SIG-M5 (cell line): ENCODE measurements around the gene SERPINB1.
"Not testable (repeated sequence)": the region's sequence is repeated elsewhere in the genome, so short reads cannot be mapped to it uniquely, and the experiment has no call there.

Experiments used
- DNase-seq: peaks from one replicate; lab custom pipeline; 2025; lab: John Stamatoyannopoulos, UW

SERPINB1 gene

DNA sequence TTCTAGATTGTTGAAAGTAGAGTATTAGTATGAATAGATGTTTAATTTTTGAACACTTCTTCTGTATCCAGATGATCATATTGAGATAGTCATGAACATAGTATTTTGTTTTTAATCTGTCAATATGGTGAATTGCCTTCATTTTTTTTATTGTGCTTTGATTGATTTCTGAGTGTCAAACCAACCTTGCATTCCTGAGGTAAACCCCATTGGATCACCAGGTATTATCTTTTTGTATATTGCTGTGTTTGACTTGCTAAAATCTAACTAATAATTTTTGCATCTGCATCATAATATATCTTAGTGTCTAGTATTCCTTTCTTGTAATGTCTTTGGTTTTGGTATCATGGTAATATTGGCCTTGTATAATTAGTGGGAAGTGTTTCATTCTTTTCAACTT lies 25.5 kb downstream of the SERPINB1 start:
- no peak for DNase-seq

DNA sequence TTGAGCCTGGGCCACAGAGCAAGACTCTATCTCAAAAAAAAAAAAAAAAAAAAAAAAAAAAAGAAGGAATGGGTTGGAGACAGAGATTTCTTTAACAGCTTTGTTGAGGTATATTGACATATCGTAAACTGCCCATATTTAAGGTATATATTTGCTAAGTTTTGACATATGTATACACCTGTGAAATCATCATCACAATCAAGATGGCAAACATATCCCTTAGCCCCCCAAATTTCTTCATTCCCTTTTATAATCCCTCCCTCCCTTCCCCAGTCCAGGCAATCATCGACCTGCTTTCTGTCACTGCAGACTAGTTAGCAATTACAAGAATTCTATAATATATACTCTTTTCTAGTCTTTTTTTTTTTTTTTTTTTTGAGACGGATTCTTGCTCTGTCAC lies 29.0 kb downstream of the SERPINB1 start:
- no peak for DNase-seq

DNA sequence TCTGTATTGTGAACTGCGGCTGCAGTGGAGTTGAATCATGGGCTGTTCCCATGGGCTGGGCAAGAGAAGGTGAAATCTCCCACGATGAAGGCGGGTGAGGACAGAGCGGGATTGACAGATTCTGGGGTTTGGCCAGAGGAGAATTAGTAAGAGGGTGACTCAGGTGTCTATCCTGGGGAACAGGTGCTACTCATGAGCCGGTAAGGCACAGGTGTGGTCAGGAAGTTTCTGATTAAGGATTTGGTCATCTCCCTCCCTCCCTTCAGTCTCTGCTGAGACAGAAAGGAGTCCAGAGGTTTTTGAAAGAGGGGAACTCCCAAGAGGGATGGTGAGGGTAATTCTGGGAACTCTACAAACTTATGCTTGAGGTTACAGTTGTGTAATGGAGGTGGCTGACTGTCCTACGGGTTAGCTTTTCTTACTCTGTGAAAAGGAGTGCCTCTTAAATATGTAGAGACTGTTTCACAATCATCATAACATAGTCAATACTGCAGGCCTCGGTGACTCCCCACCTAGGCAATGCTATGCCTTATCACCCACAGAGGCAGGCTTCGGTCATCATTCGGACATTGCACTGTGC lies 31.5 kb downstream of the SERPINB1 start:
- DNase-seq, result no peak

DNA sequence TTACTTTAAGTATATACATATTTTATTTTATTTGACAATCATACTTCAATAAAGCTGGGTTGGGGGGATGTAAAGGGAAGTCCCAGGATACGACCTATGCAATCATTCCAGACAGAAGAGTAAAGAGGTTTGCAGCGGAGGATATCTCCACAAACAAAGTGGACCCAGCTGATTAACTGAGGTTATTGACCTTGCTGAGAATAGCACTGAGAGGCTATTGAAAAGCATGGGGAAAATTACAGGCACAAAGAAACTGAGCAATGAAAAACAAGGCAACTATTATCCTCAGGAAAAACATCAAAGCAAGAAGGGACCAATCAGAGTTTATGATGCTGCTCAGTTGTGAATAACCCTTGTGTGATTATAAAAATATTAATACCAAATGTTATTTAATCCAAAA lies 32.6 kb downstream of the SERPINB1 start:
- DNase-seq, result no peak

DNA sequence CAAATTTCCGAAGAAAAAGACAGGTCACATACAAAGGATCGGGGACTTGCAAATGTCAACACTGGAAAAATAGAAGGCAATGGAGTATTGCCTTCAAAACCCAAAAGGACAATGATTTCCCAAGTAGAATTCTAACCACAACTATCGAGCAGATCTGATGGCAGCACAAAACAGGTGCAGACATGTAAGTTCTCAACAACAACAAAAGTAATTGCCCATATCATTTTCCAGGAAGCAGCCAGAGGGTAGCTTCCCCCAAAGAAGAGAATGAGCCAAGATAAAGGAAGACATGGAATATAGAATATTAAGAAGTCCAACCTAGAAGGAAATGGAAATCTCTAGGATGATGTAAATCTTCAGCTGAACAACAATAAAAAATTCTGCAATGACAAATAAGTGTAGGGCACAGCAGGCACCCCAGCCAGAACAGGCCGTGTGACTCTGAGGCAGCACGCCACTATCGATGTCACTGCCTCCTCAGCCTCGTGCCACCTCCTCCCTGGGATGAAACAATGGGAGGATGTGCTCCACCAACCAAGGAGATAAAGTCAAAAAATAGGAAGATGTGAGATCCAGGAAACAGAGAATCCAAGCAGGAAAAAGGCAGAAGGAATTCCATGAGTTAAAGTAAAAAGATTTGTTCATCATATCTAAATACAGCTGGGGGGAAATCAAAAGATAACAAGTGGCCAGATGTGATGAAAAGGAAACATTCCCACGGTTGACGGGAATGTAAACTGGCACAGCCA lies 34.1 kb downstream of the SERPINB1 start:
- DNase-seq, result no peak

DNA sequence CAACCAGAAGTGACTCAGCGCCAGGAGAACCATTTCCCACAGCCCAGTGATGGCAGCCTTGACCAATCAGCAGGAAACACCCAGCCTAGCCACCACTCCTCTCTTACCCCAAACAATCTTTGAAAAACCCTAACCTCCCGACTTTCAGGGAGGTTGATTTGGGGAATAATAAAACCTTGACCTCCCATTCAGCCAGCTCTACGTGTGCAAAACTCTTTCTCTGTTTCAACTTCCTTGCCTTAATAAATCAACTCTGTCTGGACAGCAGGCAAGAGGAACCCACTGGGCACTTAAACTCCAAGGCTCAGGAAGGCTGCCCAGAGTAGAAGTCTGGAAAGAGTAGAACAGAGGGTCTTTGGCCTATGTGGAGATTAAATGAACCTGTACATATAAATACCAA lies 35.0 kb downstream of the SERPINB1 start:
- DNase-seq, result no peak

DNA sequence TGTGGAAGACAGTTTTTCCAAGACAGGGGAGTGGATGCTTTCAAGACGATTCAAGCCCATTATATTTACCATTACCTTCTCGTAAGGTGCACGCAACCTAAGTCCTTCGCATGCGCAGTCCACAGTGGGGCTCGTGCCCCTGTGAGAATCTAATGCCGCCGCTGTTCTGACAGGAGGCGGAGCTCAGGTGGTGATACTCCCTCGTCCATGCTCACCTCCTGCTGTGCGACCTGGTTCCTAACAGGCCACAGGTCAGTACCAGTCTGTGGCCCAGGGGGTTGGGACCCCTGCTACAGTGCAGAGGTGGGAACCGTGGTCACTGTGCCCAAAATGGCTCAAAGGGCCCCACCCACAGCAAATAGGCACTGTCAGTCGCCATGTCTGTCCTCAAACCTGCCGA lies 36.6 kb downstream of the SERPINB1 start:
- DNase-seq, result no peak

DNA sequence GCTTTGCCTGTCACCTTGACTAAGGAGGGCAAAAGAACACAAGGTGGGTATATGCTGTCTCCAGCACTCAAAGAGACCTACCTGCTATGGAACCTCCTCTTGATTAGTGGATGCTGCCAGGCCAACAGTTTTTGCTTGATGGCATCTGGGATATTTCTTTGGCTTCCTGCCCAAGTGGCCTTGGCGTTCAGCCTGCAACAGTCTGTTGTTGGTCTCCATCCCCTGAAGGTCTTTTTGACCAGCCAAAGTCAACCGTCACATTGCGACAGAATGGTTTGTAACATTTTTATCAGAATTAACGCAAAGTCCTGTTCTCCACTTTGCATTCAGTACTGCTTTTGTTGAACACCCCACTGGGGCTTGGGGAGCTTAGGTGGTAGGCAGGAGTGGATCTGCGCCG lies 37.1 kb downstream of the SERPINB1 start:
- DNase-seq, result no peak

DNA sequence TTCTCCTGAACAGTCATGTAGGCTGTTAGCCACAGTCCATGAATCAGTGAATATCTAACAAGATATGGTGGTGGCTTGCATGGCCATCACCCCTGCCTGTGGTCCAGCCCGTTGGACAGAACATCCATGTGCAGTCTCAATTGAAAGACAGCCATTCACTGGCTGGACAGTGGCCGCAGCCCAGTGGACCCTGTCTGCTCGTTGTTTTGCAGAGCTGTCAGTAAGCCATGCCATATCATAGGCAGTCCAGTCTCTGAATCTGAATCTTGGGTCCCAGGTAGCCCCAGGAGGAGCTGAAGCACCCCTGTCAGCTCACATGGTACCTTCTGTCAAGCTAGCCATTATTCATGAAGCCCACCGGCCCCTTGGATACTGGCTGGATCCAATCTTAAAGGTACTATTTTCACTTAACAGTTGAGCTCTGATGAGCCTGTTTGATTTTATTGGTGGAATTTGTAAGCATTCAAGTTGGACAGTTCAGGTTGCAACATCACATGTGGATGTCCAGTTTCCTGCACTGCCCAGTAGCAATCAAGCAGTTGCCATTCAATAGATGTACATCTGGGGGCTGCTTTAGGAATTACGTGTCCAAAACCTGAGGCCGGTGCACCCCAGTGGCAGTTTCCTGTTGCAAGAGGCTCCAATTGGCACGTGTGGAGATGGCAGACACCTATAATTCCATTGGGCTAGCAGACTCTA lies 37.8 kb downstream of the SERPINB1 start:
- DNase-seq, result no peak

DNA sequence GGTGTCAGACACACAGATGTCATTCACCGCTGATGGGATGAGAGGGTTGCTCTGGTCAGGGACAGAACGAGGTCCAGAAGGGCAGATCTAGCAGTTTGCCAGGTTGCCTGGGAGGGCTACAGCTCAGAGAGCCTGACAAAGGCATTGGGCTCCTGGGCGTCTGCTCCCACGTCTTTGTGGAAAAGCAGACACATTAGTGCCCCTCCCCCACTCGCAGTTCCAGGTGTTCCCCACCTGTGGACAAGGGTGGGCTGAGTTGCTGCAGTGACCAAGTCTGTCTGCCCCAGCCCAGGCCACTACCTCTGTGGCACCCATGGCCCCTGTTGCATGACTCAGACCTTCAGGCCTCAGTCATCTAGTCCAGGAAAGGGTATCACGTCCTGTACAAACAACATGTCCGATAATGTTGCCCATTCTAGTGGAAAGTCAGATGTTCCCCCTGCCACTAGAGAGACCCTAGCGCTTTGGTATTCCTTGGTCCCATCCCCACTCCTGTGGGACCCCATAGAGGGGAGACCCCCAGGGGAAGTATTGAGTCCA lies 39.1 kb downstream of the SERPINB1 start:
- no peak for DNase-seq

DNA sequence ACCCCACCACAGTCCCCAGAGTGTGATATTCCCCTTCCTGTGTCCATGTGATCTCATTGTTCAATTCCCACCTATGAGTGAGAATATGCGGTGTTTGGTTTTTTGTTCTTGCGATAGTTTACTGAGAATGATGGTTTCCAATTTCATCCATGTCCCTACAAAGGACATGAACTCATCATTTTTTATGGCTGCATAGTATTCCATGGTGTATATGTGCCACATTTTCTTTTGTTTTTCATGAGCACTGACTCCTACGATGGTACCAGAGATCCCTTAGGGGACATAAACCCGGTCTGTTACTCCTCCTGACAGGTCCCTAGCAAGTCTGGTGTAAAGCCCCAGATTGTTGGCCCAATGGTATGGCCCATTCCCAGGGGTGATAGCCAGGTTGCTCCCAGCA lies 40.0 kb downstream of the SERPINB1 start:
- not testable (repeated sequence) for DNase-seq

DNA sequence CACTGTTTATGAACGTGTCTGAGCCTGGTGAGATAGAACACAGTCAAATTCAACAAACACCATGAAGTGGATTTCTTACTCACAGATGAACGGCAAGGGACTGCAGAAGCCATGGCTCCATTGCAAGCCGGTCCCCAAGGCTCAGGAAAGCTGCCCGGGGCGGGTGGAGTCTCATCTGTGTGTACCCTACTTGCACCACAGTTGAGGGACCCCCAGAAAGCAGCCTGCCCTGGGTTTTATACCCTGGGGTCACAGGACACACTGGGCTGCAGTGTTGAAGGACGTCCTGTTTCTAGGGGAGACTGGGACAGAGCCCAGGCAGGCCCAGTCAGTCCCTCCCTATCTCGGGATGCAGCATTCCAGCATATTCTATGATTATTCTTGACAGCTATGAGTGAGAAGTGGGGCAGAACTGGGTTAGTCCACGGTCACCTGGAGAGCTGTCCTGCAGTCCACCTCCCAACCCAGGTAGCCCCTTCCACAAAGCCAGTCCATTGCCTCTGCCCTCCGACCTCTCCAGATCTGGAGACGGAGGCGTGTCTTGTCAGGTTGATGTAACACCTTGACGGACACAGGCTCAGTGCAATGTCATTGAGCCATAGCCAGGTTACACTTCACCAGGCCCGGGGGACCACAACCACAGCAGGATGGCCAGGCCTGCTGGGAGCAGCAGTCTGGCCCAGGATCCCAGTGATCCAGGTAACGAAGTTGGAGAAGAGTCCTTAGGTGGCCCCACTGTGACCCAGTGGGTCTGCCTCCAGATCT lies 40.9 kb downstream of the SERPINB1 start:
- DNase-seq, result no peak

DNA sequence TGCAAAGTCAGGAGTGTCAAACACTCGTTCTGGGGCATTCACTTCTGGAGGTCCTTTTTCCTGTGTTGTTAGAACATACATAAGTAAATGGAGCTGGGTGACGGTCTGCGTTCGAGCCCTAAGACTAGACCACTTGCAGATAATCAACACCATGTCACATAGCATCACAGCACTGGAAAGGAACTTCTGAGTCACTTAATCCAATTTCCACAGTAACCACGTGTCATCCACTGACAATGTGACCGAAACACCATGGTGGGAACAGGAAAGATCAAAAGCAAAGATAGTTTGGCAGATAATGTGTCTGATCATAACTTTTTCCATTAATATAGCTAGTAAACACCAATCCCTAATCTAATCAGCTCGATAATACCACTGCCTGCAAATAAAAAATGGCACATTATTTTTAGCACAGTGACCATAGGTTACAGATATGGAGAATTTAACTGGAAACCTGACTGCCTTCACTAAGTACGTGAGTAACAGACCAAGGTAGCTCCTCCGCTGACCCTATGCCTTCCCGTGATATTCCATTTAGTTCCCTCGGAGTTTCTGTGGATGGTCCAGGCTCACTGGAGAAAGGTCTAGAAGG lies 41.6 kb downstream of the SERPINB1 start:
- DNase-seq, result no peak

DNA sequence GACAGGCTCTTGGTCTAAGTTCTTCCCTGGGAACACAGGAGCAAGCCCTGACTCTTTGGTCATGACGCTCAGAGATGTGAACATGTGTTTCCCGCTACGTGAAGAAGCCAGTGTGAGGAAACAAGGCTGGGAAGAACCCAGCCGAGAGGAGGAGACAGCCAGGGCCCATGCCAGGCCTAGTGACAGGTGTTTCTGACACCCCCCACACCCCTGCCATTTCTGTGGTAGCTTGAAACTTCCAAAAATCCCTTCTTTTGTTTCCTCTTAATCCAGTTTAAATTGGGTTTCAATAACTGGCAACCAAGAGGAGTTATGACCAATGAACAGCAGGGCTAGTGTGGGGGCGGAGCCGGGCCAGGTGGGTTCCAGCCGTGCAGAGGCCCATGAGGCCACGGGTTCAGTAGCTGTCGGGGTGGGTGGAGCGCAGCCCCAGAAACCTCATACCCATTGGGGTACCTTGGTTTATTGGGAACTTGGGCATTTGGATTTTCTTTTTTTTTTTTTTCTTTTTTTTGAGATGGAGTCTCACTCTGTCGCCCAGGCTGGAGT lies 43.0 kb downstream of the SERPINB1 start:
- no peak for DNase-seq

DNA sequence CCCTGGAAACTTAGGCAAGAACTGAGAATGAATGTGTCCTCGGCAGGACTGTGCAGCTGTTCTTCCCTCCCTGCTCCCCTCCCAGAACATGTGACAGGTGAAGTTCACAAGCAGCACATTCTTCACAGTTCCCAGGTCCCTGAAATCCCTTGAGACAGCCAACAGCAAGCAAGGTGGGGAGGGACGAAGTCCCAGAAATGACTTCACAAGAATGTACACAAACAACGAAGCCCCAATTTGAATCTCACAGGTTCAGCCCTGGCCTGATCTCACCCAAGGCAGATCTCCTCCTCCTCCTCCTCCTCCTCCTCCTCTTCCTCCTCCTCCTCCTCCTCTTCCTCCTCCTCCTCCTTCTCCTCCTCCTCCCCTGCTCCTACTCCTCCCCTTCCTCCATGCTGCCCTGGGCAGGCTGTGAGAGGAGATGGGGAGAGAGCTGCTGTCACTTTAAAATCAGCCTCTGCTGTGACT lies 44.1 kb downstream of the SERPINB1 start:
- DNase-seq, result no peak

DNA sequence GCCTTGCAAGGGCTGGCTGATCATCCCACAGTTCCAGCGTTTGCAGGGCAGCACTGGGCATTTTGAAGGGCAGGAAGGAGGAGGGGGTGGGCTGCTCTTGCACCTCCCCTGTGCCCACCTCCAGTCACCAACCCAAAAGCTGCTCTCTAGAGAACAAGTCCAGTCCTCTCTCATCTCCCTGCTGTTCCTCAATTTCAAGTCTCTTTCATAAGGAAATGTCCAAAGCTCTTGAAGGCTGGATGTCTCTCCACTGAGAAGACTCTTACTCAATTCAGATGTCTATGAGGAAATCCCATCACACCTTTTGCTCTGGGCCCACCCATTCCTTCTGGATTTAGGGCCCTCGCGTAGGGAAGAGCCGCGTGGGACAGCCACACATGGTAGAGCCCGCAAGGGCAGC lies 44.8 kb downstream of the SERPINB1 start:
- DNase-seq, result no peak

DNA sequence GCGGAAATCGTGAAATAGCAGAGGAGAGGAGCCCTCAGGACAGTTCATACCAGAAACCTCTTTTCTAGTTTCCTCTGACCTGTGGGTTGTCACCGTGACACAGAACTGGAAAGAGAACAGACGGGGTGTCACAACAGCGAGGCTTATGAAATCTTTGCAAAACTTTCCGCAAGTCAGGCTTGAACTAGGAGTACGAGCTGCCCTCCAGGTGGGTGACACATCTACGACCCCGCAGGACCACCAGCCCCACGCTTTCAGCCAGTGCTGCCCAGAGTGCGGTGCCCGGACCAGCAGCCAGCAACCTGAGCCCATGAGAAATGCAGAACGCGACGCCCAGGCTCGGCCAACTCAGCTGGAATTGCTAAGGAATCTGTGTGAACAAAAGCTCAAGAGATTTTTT lies 45.7 kb downstream of the SERPINB1 start:
- no peak for DNase-seq

DNA sequence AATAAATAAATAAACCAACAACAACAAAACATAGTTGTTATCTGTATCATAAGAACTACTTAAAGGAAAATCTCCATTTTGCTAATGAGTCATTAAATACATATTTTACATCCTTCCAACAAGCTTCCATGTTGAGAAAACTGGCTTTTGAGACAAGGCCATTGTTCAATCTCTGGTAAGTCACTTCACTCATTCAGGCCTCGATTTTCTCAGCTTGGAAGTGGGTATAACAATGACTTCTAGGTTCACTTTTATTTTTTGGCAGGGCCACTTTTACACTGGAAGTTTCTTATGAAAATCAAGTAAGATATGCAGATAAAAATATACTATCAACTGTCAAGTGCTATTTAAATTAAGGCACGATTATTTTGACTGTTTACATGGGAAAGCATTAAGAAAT lies 46.5 kb downstream of the SERPINB1 start:
- DNase-seq, result no peak

DNA sequence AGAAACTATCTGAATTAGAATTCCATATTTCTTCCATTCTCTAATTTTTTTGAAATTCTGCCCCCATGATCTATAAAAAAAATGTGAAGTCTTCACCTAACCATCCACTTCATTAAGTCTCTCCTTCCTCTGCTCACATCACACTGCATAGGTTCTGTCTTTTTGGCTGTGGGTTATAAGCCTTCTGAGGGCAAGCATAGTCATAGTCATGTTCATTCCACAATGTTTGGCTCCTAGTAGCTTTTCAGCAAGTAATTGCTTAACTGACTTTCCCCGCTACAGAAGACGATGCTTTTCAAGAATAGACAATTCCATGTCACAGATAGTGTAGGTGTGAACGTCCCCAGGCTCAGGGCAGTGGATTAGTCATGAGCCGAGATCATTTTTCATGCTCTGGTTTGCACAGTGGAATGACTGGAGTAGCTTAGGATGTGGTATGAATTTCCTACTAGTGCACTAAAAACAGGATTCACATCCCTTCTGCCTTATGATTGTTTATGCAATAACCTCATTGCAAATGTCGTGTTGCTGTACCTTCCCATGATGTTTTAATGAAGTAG lies 47.4 kb downstream of the SERPINB1 start:
- DNase-seq, result no peak

DNA sequence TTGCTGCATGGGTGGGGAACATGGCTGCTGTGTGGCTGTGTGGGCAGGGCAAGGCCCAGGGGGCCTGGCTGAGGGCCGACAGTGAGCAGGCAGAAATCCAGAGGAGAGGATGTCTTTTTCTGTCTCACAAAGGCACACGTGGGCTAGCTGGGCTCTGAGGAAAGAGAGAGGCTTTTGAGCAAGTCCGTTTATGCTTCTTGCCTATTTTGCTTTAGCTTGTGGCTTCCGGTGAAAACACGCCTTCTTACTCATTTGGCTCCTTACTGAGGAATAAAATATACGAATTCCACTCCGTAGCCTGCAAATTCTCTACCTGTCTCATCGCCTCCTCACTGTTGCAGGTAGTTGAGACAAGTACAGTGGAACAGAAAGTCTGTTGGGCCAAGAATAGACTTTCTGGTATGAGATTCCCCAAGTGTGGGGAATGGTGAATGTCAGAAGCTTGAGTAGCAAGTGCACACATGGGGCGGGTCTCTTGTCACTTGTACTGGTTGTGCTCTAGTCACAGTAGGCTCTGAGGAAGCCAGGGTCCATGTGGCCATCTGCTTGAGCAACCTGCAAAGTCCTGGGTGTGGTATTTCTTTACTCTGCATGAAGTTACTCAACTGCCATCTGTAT lies 48.0 kb downstream of the SERPINB1 start:
- DNase-seq, result peak; percentile 69
